H9 (cell line): Measurements from ENCODE around the gene NR3C2. TPM values are rescaled to one million over a fixed set of nuclear protein-coding genes. Genes with fewer than 3 reads are reported as not detected.

ENCODE experiments used
- DNase-seq: peaks from one replicate; pipeline ENCODE4 v3.0.0-alpha.2; 2017
- H2AFZ ChIP-seq: one replicate; pipeline ENCODE4 v1.6.1; 2013; ENCODE audit warnings: mild to moderate bottlenecking, low read length, control low read depth, moderate library complexity
- H2AK5ac ChIP-seq: 2 replicates; pipeline ENCODE4 v1.6.1; 2013; ENCODE audit warnings: low read length, control low read depth, mixed read lengths; ENCODE audit not compliant: insufficient read length
- H2BK120ac ChIP-seq: one replicate; pipeline ENCODE4 v1.6.1; 2013; ENCODE audit warnings: low read depth, mild to moderate bottlenecking, low read length, control low read depth, inconsistent platforms; ENCODE audit not compliant: poor library complexity, severe bottlenecking
- H2BK12ac ChIP-seq: 2 replicates; pipeline ENCODE4 v1.6.1; 2013; ENCODE audit warnings: low read length, control low read depth, mixed read lengths, low read depth; ENCODE audit not compliant: insufficient read length
- H2BK15ac ChIP-seq: 2 replicates; pipeline ENCODE4 v1.6.1; 2013; ENCODE audit warnings: low read depth, low read length, control low read depth
- H2BK20ac ChIP-seq: one replicate; pipeline ENCODE4 v1.6.1; 2013; ENCODE audit warnings: low read depth, mild to moderate bottlenecking, low read length, control low read depth, inconsistent platforms; ENCODE audit not compliant: poor library complexity, severe bottlenecking
- H2BK5ac ChIP-seq: 2 replicates; pipeline ENCODE4 v1.6.1; 2013; ENCODE audit warnings: low read length, control low read depth, mixed read lengths; ENCODE audit not compliant: insufficient read length
- H3K14ac ChIP-seq: 2 replicates; pipeline ENCODE4 v1.6.1; 2013; ENCODE audit warnings: low read length, control low read depth; ENCODE audit not compliant: insufficient read depth
- H3K18ac ChIP-seq: 2 replicates; pipeline ENCODE4 v1.6.1; 2013; ENCODE audit warnings: low read depth, mild to moderate bottlenecking, mixed read lengths, low read length, control low read depth; ENCODE audit not compliant: insufficient read length
- H3K23ac ChIP-seq: 2 replicates; pipeline ENCODE4 v1.6.1; 2013; ENCODE audit warnings: low read length, control low read depth, mixed read lengths, low read depth; ENCODE audit not compliant: insufficient read length
- H3K23me2 ChIP-seq: 2 replicates; pipeline ENCODE4 v1.6.1; 2013; ENCODE audit warnings: low read depth, mild to moderate bottlenecking, mixed read lengths, low read length, control low read depth; ENCODE audit not compliant: insufficient read length, poor library complexity, severe bottlenecking
- H3K27ac ChIP-seq: 2 replicates; pipeline ENCODE4 v1.5.1; 2013; ENCODE audit warnings: low read length, control low read depth, mixed read lengths, low read depth; ENCODE audit not compliant: insufficient read length
- H3K27me3 ChIP-seq: 2 replicates; pipeline ENCODE4 v1.6.1; 2013; ENCODE audit warnings: low read length, control low read depth, inconsistent platforms; ENCODE audit not compliant: insufficient read depth
- H3K4ac ChIP-seq: 2 replicates; pipeline ENCODE4 v1.6.1; 2013; ENCODE audit warnings: low read depth, mild to moderate bottlenecking, control low read depth, inconsistent platforms, low read length, moderate library complexity
- H3K4me1 ChIP-seq: 2 replicates; pipeline ENCODE4 v1.6.1; 2013; ENCODE audit warnings: low read length, control low read depth, inconsistent platforms; ENCODE audit not compliant: insufficient read depth
- H3K4me2 ChIP-seq: 2 replicates; pipeline ENCODE4 v1.6.1; 2013; ENCODE audit warnings: low read length, control low read depth, mixed read lengths; ENCODE audit not compliant: insufficient read length, insufficient read depth
- H3K56ac ChIP-seq: 2 replicates; pipeline ENCODE4 v1.6.1; 2013; ENCODE audit warnings: low read depth, mild to moderate bottlenecking, mixed read lengths, low read length, control low read depth; ENCODE audit not compliant: insufficient read length
- H3K79me1 ChIP-seq: 2 replicates; pipeline ENCODE4 v1.6.1; 2013; ENCODE audit warnings: low read depth, mild to moderate bottlenecking, moderate library complexity, low read length, control low read depth, inconsistent platforms; ENCODE audit not compliant: insufficient read depth, poor library complexity, severe bottlenecking
- H3K79me2 ChIP-seq: 2 replicates; pipeline ENCODE4 v1.6.1; 2013; ENCODE audit warnings: low read length, control low read depth, inconsistent platforms; ENCODE audit not compliant: insufficient read depth
- H3K9ac ChIP-seq: 2 replicates; pipeline ENCODE4 v1.6.1; 2013; ENCODE audit warnings: low read length, control low read depth, mixed read lengths; ENCODE audit not compliant: insufficient read length; ENCODE audit errors: extremely low read depth
- H3K9me3 ChIP-seq: one replicate; pipeline ENCODE4 v1.6.1; 2013; ENCODE audit warnings: low read depth, low read length, inconsistent platforms; ENCODE audit not compliant: control insufficient read depth
- H3T11ph ChIP-seq: one replicate; pipeline ENCODE4 v1.6.1; 2013; ENCODE audit warnings: mild to moderate bottlenecking, low read length, control low read depth, inconsistent platforms
- H4K20me1 ChIP-seq: one replicate; pipeline ENCODE4 v1.6.1; 2013; ENCODE audit not compliant: control insufficient read depth, insufficient read length, insufficient read depth
- H4K5ac ChIP-seq: 2 replicates; pipeline ENCODE4 v1.6.1; 2013; ENCODE audit warnings: low read depth, mild to moderate bottlenecking, mixed read lengths, low read length, control low read depth; ENCODE audit not compliant: insufficient read length
- H4K8ac ChIP-seq: replicated peaks from 2 replicates; pipeline ENCODE4 v1.6.1; 2013; ENCODE audit warnings: low read length, control low read depth, mixed read lengths, low read depth; ENCODE audit not compliant: insufficient read length
- H4K91ac ChIP-seq: 2 replicates; pipeline ENCODE4 v1.6.1; 2013; ENCODE audit warnings: low read depth, mild to moderate bottlenecking, moderate library complexity, mixed read lengths, low read length, control low read depth; ENCODE audit not compliant: insufficient read length
- H3K27ac Mint-ChIP-seq, 3 experiments: 2 replicates in 2 of 3; 3 replicates in 1 of 3; pipeline ENCODE4 v1.8.0; 2020 to 2021; ENCODE audit warnings: mixed read lengths in 3 of 3, mild to moderate bottlenecking in 1 of 3, moderate library complexity in 1 of 3
- H3K27me3 Mint-ChIP-seq: 2 replicates; pipeline ENCODE4 v1.8.0; 2021; ENCODE audit warnings: low read depth, mild to moderate bottlenecking, moderate library complexity, mixed read lengths
- H3K36me3 Mint-ChIP-seq, 3 experiments: 2 replicates in 2 of 3; 3 replicates in 1 of 3; pipeline ENCODE4 v1.8.0; 2020 to 2021; ENCODE audit warnings: low read depth in 3 of 3, mixed read lengths in 3 of 3; ENCODE audit not compliant: insufficient read depth in 1 of 3
- H3K4me1 Mint-ChIP-seq, 2 experiments: 2 replicates each; pipeline ENCODE4 v1.8.0; 2020; ENCODE audit warnings: mixed read lengths in 2 of 2
- H3K4me3 Mint-ChIP-seq, 2 experiments: 2 replicates in 1 of 2; 3 replicates in 1 of 2; pipeline ENCODE4 v1.8.0; 2020 to 2021; ENCODE audit warnings: mild to moderate bottlenecking in 2 of 2, mixed read lengths in 2 of 2, moderate library complexity in 1 of 2
- H3K9me3 Mint-ChIP-seq, 2 experiments: 2 replicates in 1 of 2; 3 replicates in 1 of 2; pipeline ENCODE4 v1.8.0; 2020; ENCODE audit warnings: mild to moderate bottlenecking in 2 of 2, mixed read lengths in 2 of 2, moderate library complexity in 1 of 2
- CTCF ChIP-seq: fragments of 200-600 bp; sonication (generic); conservative IDR thresholded peaks from 3 replicates; pipeline ENCODE4 v1.8.0; 2021; ENCODE audit warnings: antibody characterized with exemption, mild to moderate bottlenecking
- WGBS: extraction: QIAGEN DNeasy Blood & Tissue Kit; methylation state at CpG from one replicate; pipeline ENCODE4 v1.1.7; 2013; ENCODE audit warnings: missing lambda C conversion rate, low lambda C conversion rate, mixed read lengths; ENCODE audit not compliant: insufficient read length; ENCODE audit errors: extremely low coverage; 5-methylcytosine and 5-hydroxymethylcytosine counted together
- total RNA-seq: library from RNA; stranded (reverse); gene quantifications from 2 replicates; pipeline ENCODE4 v1.2.1, GENCODE V29; 2021

NR3C2 gene
- total RNA-seq, 1 experiment from 2014 or later, result 1.4 TPM

- no peaks in the 10 kb centered on the region for H3K9me3 Mint-ChIP-seq
- H3K27ac Mint-ChIP-seq, result no peak overlapping the region
- Histone ChIP-seq H3K9me3 (no peaks in the 10 kb centered on the region), H3K79me1 (no peaks in the 10 kb centered on the region), H4K8ac (no peak overlapping the region), H3K18ac (no peak overlapping the region), H4K91ac (no peak overlapping the region), H2BK12ac (no peak overlapping the region), H3K27ac (no peak overlapping the region), H2BK15ac (no peak overlapping the region), H2BK120ac (no peak overlapping the region), H3K56ac (no peak overlapping the region), H3K79me2 (no peaks in the 10 kb centered on the region), H2BK20ac (no peak overlapping the region), H2AFZ (no peak overlapping the region), H3K14ac (no peak overlapping the region), H2BK5ac (no peak overlapping the region), H3K4ac (no peak overlapping the region), H3K4me2 (no peak overlapping the region), H3K23me2 (no peaks in the 10 kb centered on the region), H3K27me3 (no peaks in the 10 kb centered on the region), H3K4me1 (no peaks in the 10 kb centered on the region), H4K20me1 (no peaks in the 10 kb centered on the region), H3T11ph (no peak overlapping the region), H3K23ac (no peak overlapping the region), H4K5ac (no peak overlapping the region), H2AK5ac (no peak overlapping the region), H3K9ac (no peak overlapping the region)
- no peak for DNase-seq
- no CpG with 5 or more reads among the region's 2 CpGs for WGBS
- no peak overlapping the region for H3K4me3 Mint-ChIP-seq
- H3K27me3 Mint-ChIP-seq, result no peaks in the 10 kb centered on the region
- H3K4me1 Mint-ChIP-seq, result no peaks in the 10 kb centered on the region
- no peak for TF ChIP-seq CTCF
- no peaks in the 10 kb centered on the region for H3K36me3 Mint-ChIP-seq
Measured at GRCh38 chr4:148266921-148267320, 175.3 kb downstream of the NR3C2 start.
